Left lung (tissue), 10 donors: Measurements from ENCODE around the gene CD70. TPM values are rescaled to one million over a fixed set of nuclear protein-coding genes. Genes with fewer than 3 reads are reported as not detected.
"Not testable (repeated sequence)": the region's sequence is repeated elsewhere in the genome, so short reads cannot be mapped to it uniquely, and the experiment has no call there.

ENCODE experiments used
- ATAC-seq: fragments of 200-7000 bp; cut with Tn5 transposase; one replicate; pipeline ENCODE4 v1.9.1; 2020; ENCODE audit warnings: moderate library complexity
- DNase-seq, 4 donors: peaks; one replicate each; pipeline ENCODE4 v3.0.0-alpha.2; 2013 to 2020
- H3K27ac ChIP-seq, 2 donors: fragments of 200-600 bp; sonication (generic) in 1 of 2; one replicate each; pipeline versions ENCODE4 v1.5.0 to v1.8.0; 2020 to 2021
- H3K27me3 ChIP-seq, 2 donors: fragments of 200-600 bp; sonication (generic) in 1 of 2; one replicate each; pipeline versions ENCODE4 v1.5.0 to v1.8.0; 2020 to 2021
- H3K36me3 ChIP-seq, 2 donors: fragments of 200-600 bp; sonication (generic) in 1 of 2; one replicate each; pipeline versions ENCODE4 v1.5.0 to v1.8.0; 2020 to 2021
- H3K4me1 ChIP-seq, 2 donors: fragments of 200-600 bp; one replicate each; pipeline ENCODE4 v1.8.0; 2021
- H3K4me3 ChIP-seq, 2 donors: fragments of 200-600 bp; sonication (generic) in 1 of 2; one replicate each; pipeline versions ENCODE4 v1.5.0 to v1.8.0; 2020 to 2021; ENCODE audit warnings: mild to moderate bottlenecking in 1 of 2
- H3K9me3 ChIP-seq, 2 donors: fragments of 200-600 bp; sonication (generic) in 1 of 2; one replicate each; pipeline versions ENCODE4 v1.5.0 to v1.8.0; 2020 to 2021
- intact Hi-C, 2 donors: fragments of 100-400 bp; cut with DNase I; formaldehyde crosslinking; loops; one replicate each; pipeline versions ENCODE4 v1.11.2 to v1.14.2; 2022
- polyA plus RNA-seq, 6 donors: library from polyadenylated mRNA; unstranded; fragments of 120-200 nt; gene quantifications; one replicate each; pipeline ENCODE4 v1.2.1, GENCODE V29; 2013; ENCODE audit not compliant: insufficient read length in 6 of 6
- total RNA-seq, 2 donors: library from RNA; stranded (reverse); fragmentation: NEBNext Ultra II Directional; extraction: Animal tissue kit (Norgen Biotek cat#: 25700); gene quantifications; one replicate each; pipeline ENCODE4 v1.2.1, GENCODE V29; 2021
- TF ChIP-seq, protein P1 (sequence below), 2 donors: fragments of 200-600 bp; sonication (generic) in 1 of 2; IDR thresholded peaks; one replicate each; pipeline versions ENCODE4 v1.5.0 to v1.8.0; 2021; ENCODE audit warnings: antibody characterized with exemption in 2 of 2
- donor health status: DM: no; HTN: yes; CAD: no.
- donor health status: DM: no; HTN: no; CAD: no.

The CD70 gene
- total and polyA plus RNA-seq, 8 donors, result 0.22 to 0.53 (median 0.39) TPM; not detected in 4

DNA sequence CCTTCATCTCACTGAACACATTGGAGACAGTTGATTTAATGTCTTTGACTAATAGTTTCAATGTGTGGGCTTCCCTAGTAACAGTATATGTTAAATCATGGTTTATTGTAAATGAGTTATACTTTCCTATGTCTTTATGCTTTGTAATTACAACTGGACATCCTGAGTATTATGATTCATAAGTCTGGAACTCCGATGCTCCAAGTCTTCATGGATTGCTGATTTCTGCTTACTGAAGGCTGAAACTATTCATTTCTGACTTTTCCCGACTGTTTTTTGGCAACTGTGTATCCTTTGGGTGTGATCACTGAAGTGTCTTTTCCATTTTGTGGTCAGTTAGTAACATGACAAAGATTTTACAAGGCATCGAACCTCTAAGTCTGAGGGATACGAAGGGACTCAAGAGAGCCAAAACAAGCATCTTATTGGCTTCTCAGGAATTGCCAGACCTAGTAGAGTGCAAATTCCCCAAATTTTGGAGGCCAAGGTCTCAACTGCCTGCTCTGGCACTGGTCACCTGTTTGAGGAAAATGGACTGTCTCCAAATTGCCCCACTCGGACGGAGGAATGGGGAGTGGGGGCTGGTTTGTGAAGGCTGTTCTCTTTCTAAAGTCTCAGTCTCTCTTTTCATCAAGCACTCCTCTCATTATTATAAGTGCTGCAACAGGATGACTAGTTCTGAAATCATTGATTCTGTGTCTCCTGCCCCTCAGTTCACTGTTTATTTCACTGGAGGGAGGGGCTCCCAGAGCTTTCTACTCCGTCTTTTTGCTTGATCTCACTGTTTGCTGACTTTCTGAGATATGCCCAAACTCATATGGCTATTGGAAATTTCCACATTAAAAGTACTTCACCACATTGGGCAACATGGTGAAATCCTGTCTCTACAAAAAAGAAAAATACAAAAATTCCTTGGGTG, 20.2 kb upstream of the CD70 start:
- DNase-seq (no peak), ATAC-seq (peak; percentile 46)
- no peaks in the 10 kb centered on the region for H3K36me3 ChIP-seq
- peaks cover 0 to 62% of the 10 kb centered on the region in 2 donors for H3K27me3 ChIP-seq
- H3K4me3 ChIP-seq, result no peak overlapping the region
- intact Hi-C loops, result no loop called here
- no peaks in the 10 kb centered on the region for H3K9me3 ChIP-seq
- no peak overlapping the region for H3K27ac ChIP-seq
- TF ChIP-seq, protein P1, sequence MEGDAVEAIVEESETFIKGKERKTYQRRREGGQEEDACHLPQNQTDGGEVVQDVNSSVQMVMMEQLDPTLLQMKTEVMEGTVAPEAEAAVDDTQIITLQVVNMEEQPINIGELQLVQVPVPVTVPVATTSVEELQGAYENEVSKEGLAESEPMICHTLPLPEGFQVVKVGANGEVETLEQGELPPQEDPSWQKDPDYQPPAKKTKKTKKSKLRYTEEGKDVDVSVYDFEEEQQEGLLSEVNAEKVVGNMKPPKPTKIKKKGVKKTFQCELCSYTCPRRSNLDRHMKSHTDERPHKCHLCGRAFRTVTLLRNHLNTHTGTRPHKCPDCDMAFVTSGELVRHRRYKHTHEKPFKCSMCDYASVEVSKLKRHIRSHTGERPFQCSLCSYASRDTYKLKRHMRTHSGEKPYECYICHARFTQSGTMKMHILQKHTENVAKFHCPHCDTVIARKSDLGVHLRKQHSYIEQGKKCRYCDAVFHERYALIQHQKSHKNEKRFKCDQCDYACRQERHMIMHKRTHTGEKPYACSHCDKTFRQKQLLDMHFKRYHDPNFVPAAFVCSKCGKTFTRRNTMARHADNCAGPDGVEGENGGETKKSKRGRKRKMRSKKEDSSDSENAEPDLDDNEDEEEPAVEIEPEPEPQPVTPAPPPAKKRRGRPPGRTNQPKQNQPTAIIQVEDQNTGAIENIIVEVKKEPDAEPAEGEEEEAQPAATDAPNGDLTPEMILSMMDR (IDR thresholded peaks at IDR 0.05), result no peak
- no peaks in the 10 kb centered on the region for H3K4me1 ChIP-seq

DNA sequence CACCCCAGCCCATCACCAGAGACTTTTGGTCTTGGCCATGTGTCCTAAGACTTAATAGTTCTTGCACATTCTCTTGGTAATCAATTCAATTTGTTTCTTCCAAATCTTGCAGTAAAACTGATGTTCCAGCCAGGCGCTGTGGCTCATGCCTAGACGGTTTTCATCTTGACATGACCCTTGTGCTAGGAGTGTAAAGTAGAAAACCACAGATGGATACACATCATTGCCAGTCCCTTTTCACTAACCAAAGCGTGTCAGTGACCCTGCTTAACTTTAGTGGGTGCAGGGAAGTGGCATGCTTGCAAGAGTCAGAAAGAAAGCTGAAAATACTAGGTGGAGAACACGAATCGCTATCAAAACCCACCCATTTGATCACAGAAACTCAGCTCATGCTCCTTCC, 18.0 kb upstream of the CD70 start:
- no peak overlapping the region for H3K27ac ChIP-seq
- intact Hi-C loops, result no loop called here
- H3K9me3 ChIP-seq, result no peaks in the 10 kb centered on the region
- H3K27me3 ChIP-seq, result peaks cover 0 to 57% of the 10 kb centered on the region in 2 donors
- no peak overlapping the region for H3K4me3 ChIP-seq
- H3K36me3 ChIP-seq, result no peaks in the 10 kb centered on the region
- TF ChIP-seq, protein P1 (IDR thresholded peaks at IDR 0.05), result no peak
- no peak for ATAC-seq
- no peak for DNase-seq
- H3K4me1 ChIP-seq, result no peaks in the 10 kb centered on the region

DNA sequence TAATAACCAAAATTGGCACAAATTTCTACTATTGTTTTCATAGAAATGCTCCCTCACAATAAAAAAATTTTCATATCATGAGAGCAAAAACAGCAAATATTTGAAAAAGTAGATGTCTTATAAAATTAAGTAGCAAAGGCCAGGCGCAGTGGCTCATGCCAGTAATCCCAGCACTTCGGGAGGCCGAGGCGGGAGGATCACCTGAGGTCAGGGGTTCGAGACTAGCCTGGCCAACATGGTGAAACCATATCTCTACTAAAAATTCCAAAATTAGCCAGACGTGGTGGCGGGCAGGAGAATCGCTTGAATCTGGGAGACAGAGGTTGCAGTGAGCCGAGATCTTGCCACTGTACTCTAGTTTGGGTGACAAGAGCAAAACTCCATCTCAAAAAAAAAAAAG, 17.2 kb upstream of the CD70 start:
- H3K4me3 ChIP-seq, H3K9me3 ChIP-seq, H3K27ac ChIP-seq, DNase-seq, intact Hi-C loops, H3K4me1 ChIP-seq, H3K36me3 ChIP-seq, ATAC-seq: not testable (repeated sequence)
- peaks cover 0 to 54% of the 10 kb centered on the region in 2 donors for H3K27me3 ChIP-seq

DNA sequence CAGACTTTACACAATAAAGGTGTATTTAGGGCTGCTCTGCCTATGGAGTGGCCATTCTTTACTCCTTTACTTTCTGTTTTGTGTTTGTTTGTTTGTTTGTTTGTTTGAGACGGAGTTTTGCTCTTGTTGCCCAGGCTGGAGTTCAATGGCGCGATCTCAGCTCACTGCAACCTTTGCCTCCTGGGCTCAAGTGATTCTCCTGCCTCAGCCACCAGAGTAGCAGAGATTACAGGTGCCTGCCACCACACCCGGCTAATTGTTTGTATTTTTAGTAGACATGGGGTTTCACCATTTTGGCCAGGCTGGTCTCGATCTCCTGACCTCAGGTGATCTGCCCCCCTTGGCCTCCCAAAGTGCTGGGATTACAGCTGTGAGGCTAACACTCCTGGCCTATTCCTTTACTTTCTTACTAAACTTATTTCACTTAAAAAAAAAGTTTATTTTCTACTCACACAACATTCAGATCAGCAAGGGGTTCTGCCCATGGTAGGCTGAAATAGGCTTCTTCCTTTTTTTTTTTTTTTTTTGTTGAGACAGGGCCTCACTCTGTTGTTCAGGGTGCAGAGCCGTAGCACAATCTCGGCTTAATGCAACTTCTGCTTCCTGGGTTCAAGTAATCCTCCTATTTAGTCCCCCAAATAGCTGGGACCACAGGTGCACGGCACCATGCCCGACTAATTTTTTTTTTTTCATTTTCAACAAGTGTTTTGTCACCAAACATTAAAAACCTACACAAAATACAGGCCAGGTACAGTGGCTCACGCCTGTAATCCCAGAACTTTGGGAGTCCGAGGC, 15.5 kb upstream of the CD70 start:
- H3K36me3 ChIP-seq, intact Hi-C loops, DNase-seq, H3K27ac ChIP-seq, H3K9me3 ChIP-seq, H3K4me1 ChIP-seq, H3K4me3 ChIP-seq, ATAC-seq: not testable (repeated sequence)
- peaks cover 0 to 40% of the 10 kb centered on the region in 2 donors for H3K27me3 ChIP-seq

DNA sequence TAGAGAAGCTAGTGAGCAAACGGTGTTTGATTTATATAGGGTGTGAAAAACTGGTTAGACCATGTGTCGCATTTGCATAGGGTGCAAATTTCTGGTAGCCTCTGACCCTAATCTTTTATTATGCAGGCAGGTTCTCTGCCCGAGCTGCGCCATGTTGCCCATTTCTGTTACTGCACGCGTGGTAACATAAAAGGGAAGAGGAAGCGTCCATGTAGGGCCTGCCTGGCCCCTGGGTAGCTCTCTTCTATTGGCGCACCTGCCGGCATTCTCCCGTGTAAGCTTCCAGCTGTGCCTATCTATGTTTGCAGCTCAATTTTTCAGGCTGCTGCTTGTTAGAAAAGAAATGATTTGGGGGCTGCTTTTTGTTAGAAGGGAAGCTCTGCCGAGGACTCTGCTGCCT, 14.0 kb upstream of the CD70 start:
- Histone ChIP-seq H3K9me3 (no peaks in the 10 kb centered on the region), H3K4me1 (no peaks in the 10 kb centered on the region), H3K27me3 (peaks cover 0 to 25% of the 10 kb centered on the region in 2 donors), H3K36me3 (no peaks in the 10 kb centered on the region), H3K27ac (no peak overlapping the region), H3K4me3 (no peak overlapping the region)
- ATAC-seq, result no peak
- no peak for DNase-seq
- intact Hi-C loops, result no loop called here
- TF ChIP-seq, protein P1 (IDR thresholded peaks at IDR 0.05), result no peak

DNA sequence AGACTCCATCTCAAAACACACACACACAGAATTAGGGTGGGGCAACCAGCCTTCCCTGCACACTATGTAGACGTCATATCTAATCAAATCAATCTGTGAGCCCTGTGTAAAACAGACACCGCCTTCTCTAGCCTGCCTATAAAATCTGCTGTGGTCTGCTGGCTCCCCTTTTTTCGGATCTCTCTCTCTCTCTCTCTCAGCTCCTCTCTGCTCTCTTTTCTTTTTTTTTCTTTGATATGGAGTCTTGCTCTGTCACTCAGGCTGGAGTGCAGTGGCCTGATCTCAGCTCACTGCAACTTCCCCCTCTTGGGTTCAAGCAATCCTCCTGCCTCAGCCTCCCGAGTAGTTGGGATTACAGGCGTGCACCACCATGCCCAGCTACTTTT, 11.8 kb upstream of the CD70 start:
- ATAC-seq, result no peak

DNA sequence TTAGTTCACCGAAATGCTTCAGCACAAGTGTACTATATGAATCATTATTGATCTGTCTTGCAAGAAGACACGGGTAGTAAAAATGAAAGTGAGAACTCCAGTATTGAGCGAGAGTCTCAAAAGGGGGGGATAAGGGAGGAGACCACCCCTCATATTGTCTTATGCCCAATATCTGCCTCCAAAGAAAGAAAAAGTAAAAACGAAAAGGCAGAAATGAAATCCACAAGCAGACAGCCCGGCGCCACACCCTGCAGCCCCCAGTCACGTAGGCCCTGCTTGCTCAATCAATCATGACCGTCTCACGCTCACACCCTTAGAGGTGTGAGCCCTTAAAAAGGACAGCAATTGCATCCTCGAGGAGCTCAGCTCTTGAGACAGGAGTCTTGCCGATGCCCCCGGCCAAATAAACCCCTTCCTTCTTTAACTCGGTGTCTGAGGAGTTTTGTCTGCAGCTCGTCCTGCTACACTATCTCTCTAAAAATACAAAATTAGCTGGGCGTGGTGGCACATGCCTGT, 10.6 kb upstream of the CD70 start:
- DNase-seq, intact Hi-C loops, H3K4me1 ChIP-seq, ATAC-seq, H3K4me3 ChIP-seq, H3K36me3 ChIP-seq, H3K9me3 ChIP-seq, H3K27me3 ChIP-seq, H3K27ac ChIP-seq: not testable (repeated sequence)

More for the DNA sequence above, 11.8 kb upstream of the CD70 start:
- Histone ChIP-seq H3K36me3 (no peaks in the 10 kb centered on the region), H3K4me3 (no peak overlapping the region), H3K27me3 (peaks cover 0 to 4% of the 10 kb centered on the region in 2 donors), H3K4me1 (no peaks in the 10 kb centered on the region), H3K9me3 (no peaks in the 10 kb centered on the region), H3K27ac (no peak overlapping the region)
- DNase-seq, result no peak
- TF ChIP-seq, protein P1 (IDR thresholded peaks at IDR 0.05), result no peak
- intact Hi-C loops, result no loop called here

DNA sequence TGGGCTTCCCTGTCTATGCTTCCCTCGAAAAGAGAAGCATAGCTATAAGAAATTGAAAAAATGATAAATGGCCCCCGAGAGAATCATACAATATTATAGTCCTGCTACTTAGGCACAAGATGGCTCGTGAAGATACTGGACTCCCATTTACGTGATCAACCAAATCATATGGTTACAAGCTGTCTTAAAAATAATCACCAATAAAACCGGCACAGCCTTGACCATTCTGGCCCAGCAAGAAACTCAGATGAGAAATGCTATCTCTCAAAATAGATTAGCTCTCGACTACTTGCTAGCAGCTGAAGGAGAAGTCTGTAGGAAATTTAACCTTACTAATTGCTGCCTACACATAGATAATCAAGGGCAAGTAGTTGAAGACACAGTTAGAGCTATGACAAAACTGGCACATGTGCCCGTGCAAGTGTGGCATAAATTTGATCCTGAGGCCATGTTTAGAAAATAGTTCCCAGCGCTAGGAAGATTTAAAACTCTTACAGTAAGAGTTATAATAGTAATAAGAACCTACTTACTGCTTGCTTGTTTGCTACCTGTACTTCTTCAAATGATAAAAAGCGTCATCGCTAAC, 10.1 kb upstream of the CD70 start:
- ATAC-seq, H3K27ac ChIP-seq, H3K4me3 ChIP-seq, intact Hi-C loops, H3K4me1 ChIP-seq, H3K27me3 ChIP-seq, DNase-seq, H3K9me3 ChIP-seq, H3K36me3 ChIP-seq: not testable (repeated sequence)
